ENCODE results near the gene DAPK2.

DNA sequence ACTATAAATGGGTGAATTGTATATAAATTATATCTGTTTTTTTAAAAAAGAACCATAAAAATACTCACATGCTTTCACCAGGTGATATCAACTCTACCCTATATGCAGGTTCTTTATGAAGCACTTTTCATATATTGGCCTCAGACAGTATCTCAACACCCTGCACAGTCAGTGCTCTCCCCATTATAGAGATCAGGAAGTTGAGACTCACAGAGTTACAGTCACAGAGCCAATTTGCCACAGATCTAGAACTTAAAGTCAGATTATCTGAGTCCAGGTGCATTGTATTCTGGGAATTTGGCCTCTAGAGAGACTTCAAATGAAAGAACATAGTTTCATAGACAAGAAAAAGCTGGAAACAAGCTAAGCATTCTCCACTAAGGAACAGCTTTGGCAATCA is 38.1 kb downstream of the DAPK2 start:
- no peak for TF ChIP-seq CTBP1 (IDR thresholded peaks at IDR 0.05; ENCODE audit: borderline replicate concordance)
- TF ChIP-seq FOXK2 (IDR thresholded peaks at IDR 0.05), result no peak
- TF ChIP-seq SP1 (IDR thresholded peaks at IDR 0.05), result no peak
- no peak for TF ChIP-seq SUZ12 (IDR thresholded peaks at IDR 0.05)
- no peak for TF ChIP-seq NFRKB (IDR thresholded peaks at IDR 0.05)
- TF ChIP-seq, protein P1, sequence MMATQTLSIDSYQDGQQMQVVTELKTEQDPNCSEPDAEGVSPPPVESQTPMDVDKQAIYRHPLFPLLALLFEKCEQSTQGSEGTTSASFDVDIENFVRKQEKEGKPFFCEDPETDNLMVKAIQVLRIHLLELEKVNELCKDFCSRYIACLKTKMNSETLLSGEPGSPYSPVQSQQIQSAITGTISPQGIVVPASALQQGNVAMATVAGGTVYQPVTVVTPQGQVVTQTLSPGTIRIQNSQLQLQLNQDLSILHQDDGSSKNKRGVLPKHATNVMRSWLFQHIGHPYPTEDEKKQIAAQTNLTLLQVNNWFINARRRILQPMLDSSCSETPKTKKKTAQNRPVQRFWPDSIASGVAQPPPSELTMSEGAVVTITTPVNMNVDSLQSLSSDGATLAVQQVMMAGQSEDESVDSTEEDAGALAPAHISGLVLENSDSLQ (IDR thresholded peaks at IDR 0.05), result no peak
- no peak for TF ChIP-seq FOXM1 (IDR thresholded peaks at IDR 0.05; ENCODE audit: borderline replicate concordance)
- no peak for TF ChIP-seq ARNT (IDR thresholded peaks at IDR 0.05)

Measured in HEK293T (cell line).